Retina (tissue), 1 donor: ENCODE measurements around the gene ZNF705A.
"Not testable (repeated sequence)": the region's sequence is repeated elsewhere in the genome, so short reads cannot be mapped to it uniquely, and the experiment has no call there.

Experiments
- DNase-seq: peaks from one replicate; pipeline ENCODE4 v3.0.0-alpha.2; 2016

The ZNF705A gene

DNA sequence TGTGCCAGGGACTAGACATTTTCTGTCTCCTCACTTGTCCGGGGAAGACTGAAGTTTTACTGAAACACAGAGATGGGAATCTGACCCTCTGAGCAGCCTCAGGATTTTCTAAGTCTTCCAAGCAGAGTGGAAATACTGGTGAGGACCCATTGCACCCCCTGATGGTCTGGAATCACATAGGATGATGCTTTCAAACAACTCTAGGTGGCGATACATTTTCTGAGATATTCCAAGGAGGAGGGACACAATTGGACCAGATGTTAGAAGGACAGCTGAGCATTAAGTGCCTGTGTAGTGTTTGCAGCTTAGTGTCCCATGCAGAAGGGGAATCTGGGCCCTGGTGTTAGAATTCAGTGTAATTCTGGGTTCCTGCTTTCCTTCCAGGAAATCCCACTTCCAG is 31.3 kb downstream of the ZNF705A start:
- not testable (repeated sequence) for DNase-seq

DNA sequence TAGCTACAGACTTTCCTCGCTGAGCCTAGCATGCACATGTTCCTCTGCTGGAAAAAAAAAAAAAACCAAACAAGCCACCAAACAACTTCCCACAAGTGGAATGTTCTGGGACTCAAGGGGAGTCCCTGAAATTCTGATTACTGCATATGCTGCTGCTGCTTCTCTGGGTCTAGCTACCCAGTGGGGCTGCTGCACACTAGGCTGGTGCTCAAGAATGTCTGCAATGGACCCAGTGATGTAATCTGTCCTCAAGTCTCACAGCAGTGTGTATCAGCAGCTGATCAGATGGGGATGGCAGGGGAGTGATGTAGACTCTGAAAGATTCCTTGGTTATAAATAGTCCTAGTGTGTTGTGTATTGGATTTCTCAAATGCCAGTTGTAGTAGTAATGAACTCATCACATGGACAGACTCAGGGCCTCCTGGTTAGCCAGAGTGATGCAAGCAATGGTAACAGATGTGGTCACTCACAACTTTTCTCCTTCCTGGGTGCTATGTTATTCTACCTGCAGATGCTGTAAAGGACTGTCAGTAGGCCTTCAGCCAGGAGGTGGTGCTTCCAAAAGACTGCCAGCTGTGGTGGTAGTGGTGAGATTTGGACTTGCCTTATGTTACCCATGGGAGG is 41.0 kb downstream of the ZNF705A start:
- DNase-seq, result not testable (repeated sequence)

DNA sequence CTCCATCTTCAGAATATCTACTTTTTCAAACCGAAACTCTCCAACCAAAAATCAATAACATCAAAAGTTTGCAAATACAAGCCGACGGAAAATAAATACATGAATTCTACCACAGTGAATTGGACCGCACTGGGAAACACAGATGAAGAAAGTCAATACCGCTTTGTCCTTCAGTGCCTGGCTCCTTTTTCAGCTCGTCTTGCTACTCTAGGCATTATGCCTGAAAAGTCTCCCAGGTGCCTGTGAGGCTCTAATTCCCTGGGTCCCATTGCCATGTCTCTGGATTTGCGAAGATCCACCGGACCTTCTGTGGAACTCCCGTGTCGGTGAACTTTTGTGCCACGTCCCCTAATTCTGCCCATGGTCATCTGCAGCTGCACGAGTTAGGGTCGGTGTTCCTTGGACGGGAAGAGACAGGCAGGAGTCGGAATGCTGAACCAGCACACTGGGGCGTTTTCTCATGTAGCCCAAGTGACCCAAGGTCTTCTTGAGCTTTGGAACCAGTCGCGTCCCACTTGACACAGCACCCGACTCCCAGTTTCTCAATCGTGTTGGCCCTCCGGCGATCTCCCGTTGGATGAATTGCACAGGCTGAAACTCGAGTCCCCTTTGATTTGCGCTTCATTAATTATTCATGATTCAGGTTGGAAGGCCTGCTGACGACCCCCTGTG is 62.0 kb downstream of the ZNF705A start:
- DNase-seq, result peak; percentile 9

DNA sequence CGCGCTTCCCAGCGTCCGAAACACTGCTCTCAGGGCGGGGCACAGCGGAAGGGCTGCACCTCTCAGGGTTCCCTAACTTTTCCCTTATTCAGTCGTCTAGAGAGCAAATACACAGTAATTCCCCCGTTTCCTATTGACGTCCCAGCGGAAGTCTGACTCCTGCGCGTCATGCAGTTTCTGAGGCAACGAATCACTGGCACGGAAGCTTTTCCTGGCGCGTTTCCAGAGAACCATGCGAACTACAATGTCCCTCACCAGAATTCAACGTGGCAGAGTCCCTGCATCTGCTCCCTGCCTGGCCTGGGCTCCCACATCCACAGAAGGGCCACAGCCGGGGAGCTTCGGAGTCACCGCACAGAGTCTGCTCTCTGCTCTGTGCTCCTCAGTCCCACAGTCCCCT is 64.6 kb downstream of the ZNF705A start:
- DNase-seq, result not testable (repeated sequence)

DNA sequence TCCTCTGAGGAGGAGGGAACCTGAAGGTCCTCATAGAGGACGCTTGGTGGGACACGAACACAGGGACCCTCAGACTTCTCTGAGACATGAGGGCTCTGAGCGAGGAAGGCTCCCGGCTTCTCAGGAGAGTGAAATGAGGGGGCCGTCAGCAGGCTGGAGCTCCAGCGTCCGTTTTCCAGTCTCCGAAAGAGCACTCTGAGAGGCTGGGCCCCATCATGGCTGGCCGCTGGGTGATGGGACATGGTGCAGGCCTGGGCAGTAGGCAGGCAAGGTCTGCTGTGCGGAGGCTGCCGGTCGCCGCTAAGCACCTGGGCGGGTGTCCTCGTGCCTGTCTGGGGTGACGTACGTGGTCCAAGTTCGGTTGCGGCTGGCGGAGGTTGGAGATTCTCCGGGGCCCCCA is 65.0 kb downstream of the ZNF705A start:
- not testable (repeated sequence) for DNase-seq

DNA sequence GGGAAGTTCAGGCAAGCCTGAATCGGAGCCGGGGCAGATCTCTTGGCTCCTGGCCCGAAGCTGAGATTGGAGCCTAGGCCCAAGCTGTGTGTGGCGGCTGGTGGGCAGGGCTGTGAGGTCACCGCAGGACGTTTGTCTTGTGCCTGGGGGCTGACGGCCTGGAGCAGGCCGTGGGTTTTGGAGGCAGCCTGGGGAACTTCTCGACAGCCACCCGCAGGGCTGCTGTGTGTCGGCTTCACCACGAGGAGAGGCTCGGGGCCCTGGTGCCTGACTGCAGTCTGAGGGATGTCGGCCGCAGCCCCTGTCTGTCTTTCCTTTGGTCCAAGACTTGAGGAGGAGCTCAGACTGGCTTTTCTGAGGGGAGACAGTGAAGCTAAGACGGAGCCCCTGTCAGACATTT is 65.5 kb downstream of the ZNF705A start:
- DNase-seq, result not testable (repeated sequence)

DNA sequence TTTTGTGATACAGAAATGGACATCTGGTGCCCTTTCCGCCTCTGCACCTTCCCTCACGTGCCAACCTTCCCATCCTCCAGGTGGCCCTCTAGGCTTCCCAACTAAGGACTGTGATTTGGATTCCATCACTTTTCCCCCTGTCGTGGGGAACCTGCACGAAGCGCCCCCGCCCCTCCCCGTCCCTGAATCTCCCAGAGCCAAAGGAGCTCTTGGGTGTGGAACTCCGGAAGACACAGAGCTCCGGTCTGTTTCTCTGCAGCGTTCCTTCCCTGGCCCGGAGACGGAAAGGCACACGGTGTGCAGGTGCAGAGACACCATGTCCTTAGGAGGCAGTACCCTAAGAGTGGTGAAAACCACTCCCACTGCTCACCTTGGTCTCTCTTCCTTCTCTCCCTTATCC is 66.8 kb downstream of the ZNF705A start:
- DNase-seq, result not testable (repeated sequence)

DNA sequence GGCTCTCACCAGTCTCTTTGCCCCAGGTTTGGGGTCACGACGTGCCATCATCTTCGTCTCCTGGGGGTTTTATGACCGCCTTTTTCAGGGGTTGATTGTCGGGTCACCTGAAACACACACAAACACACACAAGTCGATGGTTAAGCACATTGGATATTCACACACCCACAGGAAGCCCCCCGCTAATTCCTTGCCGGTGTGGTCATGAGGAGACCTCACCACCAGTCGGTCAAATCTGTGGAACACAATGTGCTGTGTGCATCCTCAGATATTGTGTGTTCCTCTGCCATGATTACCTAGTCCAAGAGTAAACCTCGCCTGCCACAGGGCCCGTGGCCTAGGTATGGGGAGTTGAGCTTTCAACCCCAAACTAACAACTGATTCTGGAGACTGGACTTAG is 68.0 kb downstream of the ZNF705A start:
- not testable (repeated sequence) for DNase-seq

DNA sequence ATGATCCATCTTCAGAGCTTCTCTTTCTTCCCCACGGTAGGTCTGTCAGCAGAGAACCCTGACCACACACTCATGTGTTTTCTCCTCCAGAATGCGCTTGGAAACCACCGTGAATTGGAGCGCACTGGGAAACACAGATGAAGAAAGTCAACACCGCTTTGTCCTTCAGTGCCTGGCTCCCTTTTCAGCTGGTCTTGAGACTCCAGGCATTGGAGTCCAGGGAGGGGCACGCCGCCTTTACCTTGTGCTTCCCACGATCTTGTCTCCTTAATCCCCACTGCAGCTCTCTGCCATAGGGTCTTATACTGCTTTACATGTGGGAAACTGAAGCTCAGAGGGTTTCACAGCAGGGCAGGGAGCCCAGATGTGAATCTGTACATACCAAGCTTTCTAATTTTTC is 69.5 kb downstream of the ZNF705A start:
- no peak for DNase-seq

DNA sequence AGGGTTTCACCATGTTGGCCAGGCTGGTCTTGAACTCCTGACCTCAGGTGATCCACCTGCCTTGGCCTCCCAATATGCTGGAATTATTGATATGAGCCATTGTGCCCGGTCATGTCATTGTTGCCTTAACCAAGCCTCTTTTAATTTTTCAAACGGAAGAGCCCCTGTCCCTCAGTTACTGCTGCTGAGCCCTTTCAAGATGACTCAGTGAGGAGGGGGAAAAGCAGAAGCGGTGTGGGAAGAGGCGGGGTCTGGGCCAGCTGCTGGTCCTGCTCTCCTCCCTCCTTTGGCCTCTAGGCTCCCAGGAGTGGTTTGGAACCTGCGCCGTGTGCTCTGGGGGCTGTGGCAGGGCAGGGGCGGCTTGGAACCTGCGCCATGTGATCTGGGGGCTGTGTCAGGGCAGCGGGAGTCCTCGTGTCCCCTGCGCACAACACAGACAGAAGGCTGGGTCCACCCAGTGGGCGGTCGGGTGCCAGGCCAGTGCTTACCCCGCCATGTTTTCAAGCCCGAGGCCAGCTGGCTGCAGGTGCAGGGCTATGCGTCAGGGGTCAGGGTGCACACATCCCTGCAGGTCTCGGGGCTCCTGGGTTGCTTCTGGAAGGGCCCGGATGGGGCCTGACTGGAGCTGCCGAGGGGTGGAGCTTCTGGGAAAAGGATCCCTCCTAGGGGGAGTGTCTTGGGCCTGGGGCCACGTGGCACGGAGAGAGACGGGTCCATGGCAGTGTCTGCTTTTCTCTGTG is 70.3 kb downstream of the ZNF705A start, which contains the start of gene FAM90A1:
Gene FAM90A1, minus strand, starts transcription at position 627 of the 740 bp plus-strand sequence. CDS start 2,786 bp downstream, outside the sequence.
- peak; percentile 63 for DNase-seq

DNA sequence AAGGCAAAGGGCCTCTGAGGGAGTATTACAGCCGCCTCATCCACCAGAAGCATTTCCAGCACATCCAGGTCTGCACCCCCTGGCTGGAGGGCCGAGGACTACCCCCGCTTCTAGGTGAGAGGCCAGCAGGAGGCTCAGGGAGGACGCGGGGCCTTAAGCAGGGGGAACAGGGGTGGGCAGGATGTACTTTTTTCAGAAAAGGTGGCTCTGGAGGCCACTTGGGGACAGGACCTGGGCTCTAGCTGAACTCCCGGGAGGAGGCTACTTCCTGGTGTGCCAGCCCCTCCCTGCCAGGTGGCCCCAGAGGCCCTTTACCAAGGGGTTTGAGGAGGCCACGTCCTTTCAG is 70.9 kb downstream of the ZNF705A start:
- DNase-seq, result not testable (repeated sequence)

DNA sequence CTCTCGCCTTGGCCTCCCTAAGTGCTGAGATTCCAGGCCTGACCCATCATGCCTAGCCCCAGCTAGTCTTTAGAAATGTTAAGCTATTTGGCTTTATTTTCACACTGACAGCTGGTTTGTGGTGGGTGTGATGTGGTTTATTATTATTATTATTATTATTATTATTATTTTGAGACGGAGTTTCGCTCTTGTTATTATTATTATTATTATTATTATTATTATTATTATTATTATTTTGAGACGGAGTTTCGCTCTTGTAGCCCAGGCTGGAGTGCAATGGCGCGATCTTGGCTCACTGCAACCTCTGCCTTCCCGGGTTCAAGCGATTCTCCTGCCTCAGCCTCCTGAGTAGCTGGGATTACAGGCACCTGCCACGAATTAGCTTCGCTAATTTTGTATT is 71.8 kb downstream of the ZNF705A start:
- DNase-seq, result not testable (repeated sequence)

DNA sequence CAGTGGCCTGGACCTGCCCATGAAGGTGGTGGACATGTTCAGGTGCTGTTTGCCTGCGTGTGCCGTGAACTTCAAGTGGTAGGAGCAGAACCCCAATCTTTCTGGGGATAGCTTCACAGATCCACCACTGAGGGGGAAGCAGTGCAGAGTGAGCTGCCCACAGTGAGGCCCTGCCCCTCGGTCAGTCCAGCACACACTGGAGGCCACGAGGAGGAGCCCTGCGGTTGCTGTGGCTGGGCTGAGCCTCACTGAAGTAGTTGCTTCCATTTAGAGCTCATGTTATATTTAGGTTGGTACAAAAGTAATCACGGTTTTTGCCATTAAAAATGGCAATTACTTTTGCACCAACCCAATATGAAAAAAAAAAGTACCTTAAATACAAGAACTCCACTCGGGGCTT is 72.7 kb downstream of the ZNF705A start:
- not testable (repeated sequence) for DNase-seq
